ENCODE results near the gene SBNO2. TPM values are rescaled to one million over a fixed set of nuclear protein-coding genes. Genes with fewer than 3 reads are reported as not detected.

SBNO2 gene
- total RNA-seq, 4 donors from 2014 or later, result 14.9 to 67.2 (median 20.9) TPM

DNA sequence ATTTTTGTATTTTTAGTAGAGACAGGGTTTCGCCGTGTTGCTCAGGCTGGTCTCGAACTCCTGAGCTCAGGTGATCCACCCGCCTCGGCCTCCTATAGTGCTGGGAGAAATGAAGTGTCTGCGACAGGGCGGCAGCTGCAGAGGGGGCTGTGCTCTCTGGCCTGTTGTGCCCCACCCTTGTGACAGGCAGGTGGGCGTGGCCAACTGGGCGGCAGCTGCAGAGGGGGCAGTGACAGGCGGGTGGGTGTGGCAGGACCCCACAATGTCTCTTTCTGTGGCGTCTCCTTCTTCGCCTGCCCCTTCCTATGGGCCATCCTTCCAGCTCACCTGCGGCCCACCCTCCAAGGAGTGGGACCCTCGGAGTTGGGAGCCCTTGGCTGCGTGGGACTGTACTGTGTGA, 43.3 kb upstream of the SBNO2 start:
- WGBS, 2 donors (ENCODE audit: low coverage in 1 of 2), result 30 to 91% methylated on average over 2 to 6 of the region's 15 CpGs
- Histone ChIP-seq H3K27ac (peak overlapping the region in 3 of 4 donors; percentile 87 to 89 (median 87)), H3K4me3 (no peak overlapping the region), H3K36me3 (peaks cover 0 to 31% of the 10 kb centered on the region in 2 donors), H3K9me3 (no peaks in the 10 kb centered on the region), H3K4me1 (peaks cover 0 to 100% (median 58%) of the 10 kb centered on the region in 3 donors), H3K27me3 (no peaks in the 10 kb centered on the region)
- TF ChIP-seq POLR2A (IDR thresholded peaks at IDR 0.05) (no peak), POLR2AphosphoS5 (IDR thresholded peaks at IDR 0.05) (no peak), EP300 (IDR thresholded peaks at IDR 0.05) (no peak)
- TF ChIP-seq, protein P1, sequence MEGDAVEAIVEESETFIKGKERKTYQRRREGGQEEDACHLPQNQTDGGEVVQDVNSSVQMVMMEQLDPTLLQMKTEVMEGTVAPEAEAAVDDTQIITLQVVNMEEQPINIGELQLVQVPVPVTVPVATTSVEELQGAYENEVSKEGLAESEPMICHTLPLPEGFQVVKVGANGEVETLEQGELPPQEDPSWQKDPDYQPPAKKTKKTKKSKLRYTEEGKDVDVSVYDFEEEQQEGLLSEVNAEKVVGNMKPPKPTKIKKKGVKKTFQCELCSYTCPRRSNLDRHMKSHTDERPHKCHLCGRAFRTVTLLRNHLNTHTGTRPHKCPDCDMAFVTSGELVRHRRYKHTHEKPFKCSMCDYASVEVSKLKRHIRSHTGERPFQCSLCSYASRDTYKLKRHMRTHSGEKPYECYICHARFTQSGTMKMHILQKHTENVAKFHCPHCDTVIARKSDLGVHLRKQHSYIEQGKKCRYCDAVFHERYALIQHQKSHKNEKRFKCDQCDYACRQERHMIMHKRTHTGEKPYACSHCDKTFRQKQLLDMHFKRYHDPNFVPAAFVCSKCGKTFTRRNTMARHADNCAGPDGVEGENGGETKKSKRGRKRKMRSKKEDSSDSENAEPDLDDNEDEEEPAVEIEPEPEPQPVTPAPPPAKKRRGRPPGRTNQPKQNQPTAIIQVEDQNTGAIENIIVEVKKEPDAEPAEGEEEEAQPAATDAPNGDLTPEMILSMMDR (IDR thresholded peaks at IDR 0.05), result no peak
- no peak for ATAC-seq

DNA sequence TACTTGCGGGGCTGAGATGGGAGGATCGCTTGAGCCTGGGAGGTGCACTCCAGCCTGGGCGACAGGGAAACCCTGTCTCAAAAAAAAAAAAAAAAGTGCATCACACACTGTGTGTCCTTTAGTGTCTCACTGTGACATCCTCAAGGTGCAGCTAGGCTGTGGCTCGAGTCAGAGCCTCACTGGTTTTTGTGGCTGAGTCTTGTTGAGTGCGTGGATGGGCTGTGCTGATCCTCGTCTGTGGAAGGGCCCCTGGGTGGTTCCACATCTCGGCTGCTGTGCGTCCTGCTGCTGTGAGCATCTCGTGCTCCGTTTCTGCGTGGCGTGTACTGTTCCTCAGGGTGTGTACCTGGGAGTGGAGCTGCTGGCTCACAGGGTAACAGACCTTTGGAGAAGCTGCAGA, 42.7 kb upstream of the SBNO2 start:
- Histone ChIP-seq H3K4me1 (peaks cover 0 to 100% (median 55%) of the 10 kb centered on the region in 3 donors), H3K27ac (peak overlapping the region in 3 of 4 donors; percentile 87 to 89 (median 87)), H3K36me3 (peaks cover 0 to 26% of the 10 kb centered on the region in 2 donors), H3K4me3 (no peak overlapping the region), H3K27me3 (no peaks in the 10 kb centered on the region), H3K9me3 (no peaks in the 10 kb centered on the region)
- 67 to 86% methylated on average over 3 of the region's 12 CpGs for WGBS, 2 donors (ENCODE audit: low coverage in 1 of 2)
- TF ChIP-seq, protein P1 (IDR thresholded peaks at IDR 0.05), result no peak
- TF ChIP-seq POLR2A (IDR thresholded peaks at IDR 0.05) (no peak), POLR2AphosphoS5 (IDR thresholded peaks at IDR 0.05) (no peak), EP300 (IDR thresholded peaks at IDR 0.05) (no peak)
- no peak for ATAC-seq

DNA sequence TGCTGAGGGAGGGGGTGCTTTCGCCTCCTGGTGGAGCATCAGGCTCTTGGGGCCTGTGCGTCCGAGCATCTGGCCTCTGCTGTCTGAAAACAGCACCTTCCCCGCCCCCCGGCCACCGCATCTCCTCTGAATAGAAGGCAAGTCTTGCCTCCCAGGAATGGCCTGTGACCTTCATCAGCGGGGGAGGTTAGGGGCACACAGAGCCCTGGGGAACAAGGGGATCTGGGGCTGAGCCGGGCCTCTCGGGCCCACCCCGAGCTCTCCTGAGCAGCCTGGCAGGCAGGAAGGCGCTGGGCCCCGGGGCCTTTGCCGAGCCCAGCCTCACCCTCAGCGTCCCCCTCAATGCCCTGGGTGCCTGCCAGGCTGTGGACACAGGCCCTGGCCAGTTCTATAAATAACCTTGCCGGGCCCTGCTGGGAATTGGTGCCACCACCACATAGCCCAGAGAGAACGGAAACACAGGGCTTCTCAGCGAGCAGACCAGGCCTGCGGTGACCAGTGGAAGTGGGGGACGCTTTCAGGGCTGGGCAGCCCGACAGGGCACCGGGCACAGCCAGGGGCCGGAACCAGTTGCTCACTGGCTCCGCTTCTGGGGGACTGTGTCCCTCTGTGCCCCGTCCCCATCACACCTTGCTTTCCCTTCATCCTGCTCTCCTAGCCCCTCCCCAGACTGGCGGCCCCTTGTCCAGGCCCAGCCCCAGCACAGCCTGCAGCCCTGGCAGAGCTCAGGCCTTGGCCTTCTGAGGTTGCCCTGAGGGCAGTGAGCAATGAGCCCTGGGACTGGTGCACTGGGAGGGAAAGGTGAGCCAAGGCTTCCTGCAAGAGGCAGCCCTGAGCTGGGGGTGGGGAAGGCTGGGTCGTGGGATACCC, 41.0 kb upstream of the SBNO2 start:
- ATAC-seq, result peak; percentile 70
- TF ChIP-seq POLR2AphosphoS5 (IDR thresholded peaks at IDR 0.05) (peak; percentile 60), POLR2A (IDR thresholded peaks at IDR 0.05) (no peak), EP300 (IDR thresholded peaks at IDR 0.05) (no peak)
- TF ChIP-seq, protein P1 (IDR thresholded peaks at IDR 0.05), result peak in 2 of 4 experiments; percentile 5 to 13
- Histone ChIP-seq H3K27ac (peak overlapping the region; percentile 70 to 89 (median 87)), H3K4me3 (peak overlapping the region in 1 of 2 donors; percentile 21), H3K9me3 (no peaks in the 10 kb centered on the region), H3K4me1 (peaks cover 0 to 100% (median 50%) of the 10 kb centered on the region in 3 donors), H3K27me3 (no peaks in the 10 kb centered on the region), H3K36me3 (peaks cover 0 to 22% of the 10 kb centered on the region in 2 donors)
- WGBS, 2 donors (ENCODE audit: low coverage in 1 of 2), result 54% methylated on average over 6 of the region's 26 CpGs; no CpG with 5 or more reads in 1 of the 2 donors

DNA sequence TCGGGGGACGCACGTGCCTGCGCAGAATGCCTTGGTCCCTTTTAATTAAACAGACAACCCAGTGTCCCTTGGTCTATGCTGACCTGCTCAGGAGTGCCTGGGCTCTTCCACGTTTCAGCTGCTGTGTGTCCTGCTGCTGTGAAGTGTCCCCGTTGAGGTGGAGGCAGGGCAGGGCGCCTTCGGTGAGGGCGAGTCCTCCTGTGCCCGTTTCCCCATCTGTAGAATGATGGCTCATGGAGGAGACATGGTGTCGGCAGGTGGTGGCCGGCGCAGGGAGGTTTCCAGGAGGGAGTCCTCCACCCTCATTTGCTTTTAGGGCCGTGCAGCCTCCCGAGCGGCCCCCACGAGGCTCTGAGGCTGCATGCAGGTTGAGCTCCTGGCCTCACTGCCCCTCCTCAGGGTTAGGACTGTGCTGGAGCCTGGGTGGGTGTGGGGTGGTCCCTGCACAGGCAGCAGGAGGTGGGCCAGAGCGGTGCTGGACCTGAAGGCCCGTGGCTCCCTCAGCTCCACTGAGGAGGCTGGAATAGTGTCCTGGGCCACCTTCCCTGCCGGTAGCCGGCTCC, 40.3 kb upstream of the SBNO2 start:
- H3K27ac ChIP-seq, result peak overlapping the region; percentile 70 to 89 (median 87)
- no peaks in the 10 kb centered on the region for H3K27me3 ChIP-seq
- peak; percentile 4 for ATAC-seq
- no peaks in the 10 kb centered on the region for H3K9me3 ChIP-seq
- 90% methylated on average over 4 of the region's 21 CpGs; no CpG with 5 or more reads in 1 of the 2 donors for WGBS, 2 donors (ENCODE audit: low coverage in 1 of 2)
- peaks cover 0 to 100% (median 57%) of the 10 kb centered on the region in 3 donors for H3K4me1 ChIP-seq
- peak overlapping the region in 1 of 2 donors; percentile 21 for H3K4me3 ChIP-seq
- no peak for TF ChIP-seq POLR2A (IDR thresholded peaks at IDR 0.05)
- TF ChIP-seq POLR2AphosphoS5 (IDR thresholded peaks at IDR 0.05), result no peak
- no peak for TF ChIP-seq EP300 (IDR thresholded peaks at IDR 0.05)
- TF ChIP-seq, protein P1 (IDR thresholded peaks at IDR 0.05), result no peak
- peaks cover 0 to 20% of the 10 kb centered on the region in 2 donors for H3K36me3 ChIP-seq

Measured in gastroesophageal sphincter (tissue), 4 donors.